B cell (primary cell): ENCODE data around the gene ARIH2. TPM values are rescaled to one million over a fixed set of nuclear protein-coding genes. Genes with fewer than 3 reads are reported as not detected.
A peak's percentile ranks its signal among the peaks of the same experiment; 100 is the strongest.

ENCODE experiments used
- ATAC-seq: fragments of 200-7000 bp; cut with Tn5 transposase; one replicate; pipeline ENCODE4 v1.10.0; 2021; ENCODE audit warnings: low read depth, mild to moderate bottlenecking, moderate number of reproducible peaks, moderate library complexity
- CTCF ChIA-PET: fragments of 350-600 bp; sonication (Branson Sonifier 250); formaldehyde crosslinking; loops from one replicate; lab custom pipeline; 2021; ENCODE audit warnings: antibody characterized with exemption, inconsistent platforms; lab: Charles Lee
- POLR2A ChIA-PET: fragments of 350-600 bp; sonication (Branson Sonifier 250); formaldehyde crosslinking; loops from one replicate; lab custom pipeline; 2021; ENCODE audit warnings: antibody characterized with exemption; lab: Charles Lee
- DNase-seq: peaks from one replicate; pipeline ENCODE4 v3.0.0; 2013
- H2AFZ ChIP-seq: 2 replicates; pipeline ENCODE4 v1.6.1; 2012; ENCODE audit warnings: mild to moderate bottlenecking, low read depth, low read length; ENCODE audit not compliant: insufficient read depth, poor library complexity, severe bottlenecking
- H3K27ac ChIP-seq, 2 donors: 1 replicate in 1 of 2; 2 replicates in 1 of 2; pipeline ENCODE4 v1.5.1; 2012 to 2013; ENCODE audit warnings: low read length in 2 of 2, mild to moderate bottlenecking in 2 of 2, moderate library complexity in 1 of 2
- H3K27me3 ChIP-seq, 4 experiments: fragments of 200-600 bp in 1 of 4; sonication (generic) in 1 of 4; replicated peaks in 1 of 4; 1 replicate in 2 of 4; 2 replicates in 2 of 4; pipeline versions ENCODE4 v1.6.1 to v1.7.0; 2013 to 2016; ENCODE audit warnings: low read length in 3 of 4, mild to moderate bottlenecking in 2 of 4, mixed read lengths in 1 of 4, moderate library complexity in 1 of 4; ENCODE audit not compliant: insufficient read depth in 4 of 4, control insufficient read depth in 3 of 4; ENCODE audit errors: control extremely low read depth in 1 of 4
- H3K36me3 ChIP-seq, 2 experiments: replicated peaks in 1 of 2; 1 replicate in 1 of 2; 2 replicates in 1 of 2; pipeline versions ENCODE4 v1.6.1 to v1.7.1; 2013; ENCODE audit warnings: low read length in 1 of 2; ENCODE audit not compliant: insufficient read depth in 2 of 2, control insufficient read depth in 1 of 2; ENCODE audit errors: control extremely low read depth in 1 of 2, extremely low read depth in 1 of 2
- H3K4me1 ChIP-seq, 2 donors: fragments of 200-600 bp in 1 of 2; sonication (generic) in 1 of 2; 1 replicate in 1 of 2; 2 replicates in 1 of 2; pipeline versions ENCODE4 v1.5.1 to v1.6.1; 2013 to 2017; ENCODE audit warnings: low read length in 2 of 2; ENCODE audit not compliant: control insufficient read depth in 2 of 2, insufficient read depth in 2 of 2
- H3K4me2 ChIP-seq: replicated peaks from 2 replicates; pipeline ENCODE3; 2012; ENCODE audit warnings: mild to moderate bottlenecking, low read depth, low read length; ENCODE audit not compliant: poor library complexity, severe bottlenecking
- H3K4me3 ChIP-seq, 5 experiments: fragments of 200-600 bp in 1 of 5; sonication (generic) in 1 of 5; 1 replicate in 3 of 5; 2 replicates in 2 of 5; pipeline versions ENCODE4 v1.5.1 to v1.7.0; 2011 to 2016; ENCODE audit warnings: low read length in 4 of 5, mild to moderate bottlenecking in 4 of 5, low read depth in 2 of 5, control low read depth in 1 of 5, moderate library complexity in 1 of 5; ENCODE audit not compliant: insufficient read depth in 1 of 5; ENCODE audit errors: control extremely low read depth in 1 of 5, extremely low read depth in 1 of 5
- H3K79me2 ChIP-seq: fragments of 200-600 bp; sonication (generic); one replicate; pipeline ENCODE4 v1.6.0; 2016; ENCODE audit warnings: low read length; ENCODE audit not compliant: control insufficient read depth, insufficient read depth
- H3K9ac ChIP-seq: fragments of 200-600 bp; sonication (generic); 2 replicates; pipeline ENCODE4 v1.6.1; 2017; ENCODE audit warnings: mild to moderate bottlenecking, low read length, moderate library complexity
- H3K9me3 ChIP-seq, 3 donors: one replicate each; pipeline versions ENCODE4 v1.6.1 to v1.7.1; 2013; ENCODE audit warnings: low read length in 2 of 3; ENCODE audit not compliant: control insufficient read depth in 2 of 3, insufficient read depth in 1 of 3; ENCODE audit errors: control extremely low read depth in 1 of 3
- H4K20me1 ChIP-seq: 2 replicates; pipeline ENCODE4 v1.6.0; 2012; ENCODE audit warnings: mild to moderate bottlenecking, low read length; ENCODE audit not compliant: insufficient read depth, control insufficient read depth, poor library complexity, severe bottlenecking
- H3K27ac Mint-ChIP-seq: one replicate; pipeline ENCODE4 v1.8.0; 2021; ENCODE audit warnings: mixed read lengths
- H3K27me3 Mint-ChIP-seq: one replicate; pipeline ENCODE4 v1.8.0; 2021; ENCODE audit warnings: mixed read lengths
- H3K4me1 Mint-ChIP-seq: one replicate; pipeline ENCODE4 v1.8.0; 2021; ENCODE audit warnings: mixed read lengths
- H3K4me3 Mint-ChIP-seq: one replicate; pipeline ENCODE4 v1.8.0; 2021; ENCODE audit warnings: mixed read lengths
- H3K9me3 Mint-ChIP-seq: one replicate; pipeline ENCODE4 v1.8.0; 2022; ENCODE audit warnings: mixed read lengths; ENCODE audit not compliant: insufficient read depth
- CTCF ChIP-seq: fragments of 200-600 bp; IDR thresholded peaks from one replicate; pipeline ENCODE4 v1.8.0; 2022; ENCODE audit warnings: antibody characterized with exemption, mild to moderate bottlenecking
- EZH2 ChIP-seq: IDR thresholded peaks from 2 replicates; pipeline ENCODE4 v1.6.1; 2012; ENCODE audit warnings: borderline replicate concordance, low read depth, mild to moderate bottlenecking, moderate library complexity, low read length; ENCODE audit not compliant: insufficient read depth, poor library complexity, severe bottlenecking
- WGBS: methylation state at CpG from one replicate; pipeline ENCODE4 v1.1.5; 2013; ENCODE audit warnings: missing lambda C conversion rate; ENCODE audit not compliant: insufficient coverage; 5-methylcytosine and 5-hydroxymethylcytosine counted together
- intact Hi-C: fragments of 100-400 bp; cut with micrococcal nuclease; formaldehyde crosslinking; loops from one replicate; pipeline ENCODE4 v1.10.0; 2022
- polyA plus RNA-seq: library from polyadenylated mRNA; depleted of rRNA; stranded (reverse); fragments of >200 nt; gene quantifications from 2 replicates; pipeline ENCODE4 v1.2.3, GENCODE V29; 2012
- total RNA-seq, 2 donors: library from RNA; stranded (reverse); fragments of 120-200 nt in 1 of 2; gene quantifications; 1 replicate in 1 of 2; 2 replicates in 1 of 2; pipeline versions ENCODE4 v1.2.3 to v1.2.4, GENCODE V29; 2013 to 2022

ARIH2 gene
- total and polyA plus RNA-seq, 2 donors (not counting 1 experiment from before 2014, with no cell fraction given) = 114 to 148 TPM

GRCh38 chr3:49021213-49021812, 102.7 kb downstream of the ARIH2 start:
- CTCF ChIA-PET = interaction anchor here (0.9 to 3.7 kb wide), 13 partner anchors 9 to 319 kb away, joined by 3 to 52 read pairs (median 4); partner anchors contain the start of genes ARIH2, P4HTM, QRICH1 and USP4
- peaks cover 44% of the 10 kb centered on the region for H3K79me2 ChIP-seq
- DNase-seq (peak; percentile 99), ATAC-seq (peak; percentile 69)
- Mint-ChIP-seq H3K4me3 (peak overlapping the region; percentile 96), H3K9me3 (no peaks in the 10 kb centered on the region), H3K27me3 (no peaks in the 10 kb centered on the region), H3K27ac (peak overlapping the region; percentile 97), H3K4me1 (peaks cover 60% of the 10 kb centered on the region)
- peak overlapping the region; percentile 98 for H3K9ac ChIP-seq
- WGBS = under 1% methylated on average over 60 of the region's 60 CpGs
- no peak for TF ChIP-seq CTCF
- TF ChIP-seq EZH2 = no peak
- H3K27me3 ChIP-seq = no peaks in the 10 kb centered on the region
- POLR2A ChIA-PET = interaction anchor here (0.5 to 6.4 kb wide), 14 partner anchors 8 to 1528 kb away, joined by 3 to 116 read pairs (median 8); partner anchors contain the start of genes ARIH2, IMPDH2, P4HTM and QRICH1
- H3K4me1 ChIP-seq = peaks cover 36 to 60% of the 10 kb centered on the region in 2 donors
- intact Hi-C loops = loop anchor here (1.0 to 10.0 kb wide), 8 partner anchors 8 to 464 kb away; partner anchors contain the start of genes ARIH2, DAG1, IMPDH2 and IP6K2
- peak overlapping the region; percentile 98 for H3K4me2 ChIP-seq
- peaks cover 5% of the 10 kb centered on the region for H4K20me1 ChIP-seq
- H3K4me3 ChIP-seq = peak overlapping the region; percentile 66 to 92 (median 89)
- peak overlapping the region; percentile 89 for H2AFZ ChIP-seq
- H3K27ac ChIP-seq = peak overlapping the region; percentile 96 to 98
- no peaks in the 10 kb centered on the region for H3K9me3 ChIP-seq
- peaks cover 0 to 33% of the 10 kb centered on the region in 2 experiments for H3K36me3 ChIP-seq
